Activated CD4-positive, alpha-beta T cell treated with anti-CD3 and anti-CD28 coated beads, Interleukin-2, amount 50 U/mL, for 4 hours (primary cell): ENCODE results near the gene AP4B1.
"Not testable (repeated sequence)": the region's sequence is repeated elsewhere in the genome, so short reads cannot be mapped to it uniquely, and the experiment has no call there.

Experiments
- DNase-seq, 2 experiments: peaks; one replicate each; pipeline ENCODE4 v3.0.0-alpha.2; 2020

Gene AP4B1

DNA sequence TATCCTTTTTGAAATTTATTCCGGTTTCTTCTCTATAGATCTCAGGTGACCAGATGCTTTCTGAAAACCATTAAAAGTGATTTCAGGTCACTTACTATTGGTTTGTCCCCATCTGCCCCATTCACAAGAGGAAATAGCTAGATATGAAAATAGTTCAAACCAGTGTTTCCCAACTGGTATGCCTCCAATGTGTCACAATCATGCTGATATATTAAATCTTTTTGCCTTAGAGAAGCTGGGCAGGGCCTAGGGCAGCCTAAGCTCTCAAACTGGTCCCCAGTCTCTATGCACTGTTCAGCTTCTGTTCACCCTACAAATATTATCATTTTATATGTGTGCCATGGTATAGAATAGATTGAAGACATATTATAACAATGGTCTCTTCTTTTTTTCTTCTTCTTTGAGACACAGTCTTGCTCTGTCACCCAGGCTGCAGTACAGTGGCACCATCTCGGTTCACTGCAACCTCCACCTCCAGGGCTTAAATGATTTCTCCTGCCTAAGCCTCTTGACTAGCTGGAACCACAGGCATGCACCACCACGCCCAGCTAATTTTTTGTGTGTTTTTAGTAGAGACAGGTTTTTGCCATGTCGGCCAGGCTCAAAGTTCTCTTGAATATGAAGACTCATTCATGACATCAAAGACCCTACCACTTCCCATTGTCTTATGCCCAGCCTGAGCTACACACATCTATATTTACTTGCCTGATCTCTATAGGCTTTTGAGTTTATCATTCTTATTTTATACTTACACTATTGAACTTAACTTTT, 48.8 kb downstream of the AP4B1 start:
- no peak for DNase-seq

GRCh38 chr1:113854234-113854633, 50.4 kb downstream of the AP4B1 start:
- DNase-seq, result no peak

DNA sequence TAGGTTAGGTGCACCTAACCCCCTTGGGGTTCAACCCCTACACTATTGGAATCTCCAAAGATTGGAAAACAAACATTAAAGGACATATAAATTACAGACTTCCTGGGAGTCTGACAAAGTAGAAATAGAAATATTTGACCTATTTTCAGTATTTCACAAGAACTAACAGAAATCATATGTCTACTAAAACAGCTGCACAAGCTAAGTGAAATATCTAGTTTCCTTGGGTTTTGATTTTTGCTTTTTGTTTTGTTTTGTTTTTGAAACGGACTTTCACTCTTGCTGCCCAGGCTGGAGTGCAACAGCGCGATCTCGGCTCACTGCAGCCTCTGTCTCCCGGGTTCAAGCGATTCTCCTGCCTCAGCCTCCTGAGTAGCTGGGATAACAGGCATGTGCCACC, 51.9 kb downstream of the AP4B1 start:
- DNase-seq, result not testable (repeated sequence)

DNA sequence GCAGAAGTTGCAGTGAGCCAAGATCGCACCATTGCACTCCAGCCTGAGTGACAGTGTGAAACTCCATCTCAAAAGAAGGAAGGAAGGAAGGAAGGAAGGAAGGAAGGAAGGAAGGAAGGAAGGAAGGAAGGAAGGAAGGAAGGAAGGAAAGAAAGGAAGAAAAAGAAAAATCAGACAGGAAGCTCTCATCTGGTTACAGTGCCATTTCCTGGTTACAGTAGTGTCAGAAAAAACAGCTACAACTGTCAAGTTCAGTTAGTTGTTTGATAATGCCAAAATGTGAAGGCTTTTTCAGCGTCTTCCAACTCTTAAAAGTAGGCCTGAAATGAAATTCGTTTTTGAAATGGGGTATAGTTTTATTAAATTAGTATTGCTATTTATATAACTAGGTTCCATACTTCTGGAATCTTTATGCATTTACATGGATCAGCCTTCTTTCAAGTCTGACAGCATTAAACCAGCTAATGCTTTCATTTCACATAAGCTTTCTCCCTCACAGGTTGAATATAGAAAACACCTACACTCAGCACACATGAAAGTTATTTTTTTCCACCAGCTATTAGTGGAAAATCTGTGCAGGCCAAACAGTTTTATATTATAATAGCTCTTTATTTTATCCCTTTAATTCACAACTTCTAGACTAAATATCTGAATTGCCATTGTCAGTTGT, 54.3 kb downstream of the AP4B1 start:
- no peak for DNase-seq

DNA sequence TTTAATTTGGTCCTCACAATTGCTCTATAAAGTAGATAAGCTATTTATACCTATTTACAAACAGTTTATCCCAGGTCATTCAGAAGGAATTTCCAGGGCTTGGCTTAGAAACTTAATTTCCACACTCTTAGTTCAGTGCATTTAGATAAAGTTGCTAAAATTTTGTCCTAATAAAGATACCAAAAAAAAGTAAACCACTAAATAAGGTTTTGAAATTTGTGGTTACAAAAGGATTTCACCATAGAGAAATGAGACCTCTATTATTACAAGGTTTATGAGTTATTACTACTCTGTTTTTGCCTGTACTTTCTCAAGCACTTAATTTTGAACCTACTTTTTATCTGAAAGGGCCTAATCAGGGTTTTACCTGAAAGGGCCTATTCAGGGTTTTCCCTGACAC, 55.5 kb downstream of the AP4B1 start:
- DNase-seq, result no peak

DNA sequence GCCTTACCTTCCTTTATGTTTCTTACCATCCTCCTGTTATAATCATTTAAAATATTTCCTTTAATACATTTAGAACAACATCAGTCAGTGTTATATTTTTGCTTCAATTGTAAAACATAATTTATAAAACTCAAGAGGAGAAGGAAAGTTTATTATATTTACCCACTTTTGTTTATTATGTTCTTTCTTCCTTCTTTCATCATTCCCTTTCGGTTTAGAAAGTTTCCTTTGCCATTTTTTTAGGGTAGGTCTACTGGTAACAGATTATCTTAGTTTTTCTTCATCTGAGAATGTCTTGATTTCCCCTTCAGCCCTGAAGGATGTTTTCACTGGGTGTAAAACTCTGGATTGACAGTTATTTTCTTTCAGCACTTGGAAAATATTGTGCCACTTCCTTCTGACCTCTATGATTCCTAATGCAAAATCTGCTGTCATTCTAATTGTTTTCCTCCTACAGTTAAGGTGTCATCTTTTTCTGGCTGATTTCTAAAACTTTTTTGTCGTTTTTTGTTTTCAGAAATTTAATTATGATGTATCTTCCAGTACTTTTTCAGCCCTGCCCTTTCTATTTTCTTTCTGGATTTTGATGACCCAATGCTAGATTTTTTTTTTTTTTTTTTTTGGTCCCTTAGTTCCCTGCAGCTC, 58.1 kb downstream of the AP4B1 start:
- DNase-seq, result no peak
